ACC112 (cell line): ENCODE data around the gene PALLD.
"Not testable (repeated sequence)": the region's sequence is repeated elsewhere in the genome, so short reads cannot be mapped to it uniquely, and the experiment has no call there.

Experiments used
- H2AFZ ChIP-seq: fragments of 200-600 bp; sonication (generic); one replicate; pipeline ENCODE4 v1.6.0; 2017; ENCODE audit warnings: antibody characterized with exemption, low read length; ENCODE audit not compliant: unreplicated experiment
- H3K27ac ChIP-seq: fragments of 200-600 bp; sonication (generic); 2 replicates; pipeline ENCODE4 v1.5.1; 2014; ENCODE audit warnings: low read depth, mild to moderate bottlenecking, antibody characterized with exemption, low read length, moderate library complexity
- H3K27me3 ChIP-seq: fragments of 200-600 bp; sonication (generic); 2 replicates; pipeline ENCODE4 v1.6.1; 2014; ENCODE audit warnings: mild to moderate bottlenecking, antibody characterized with exemption, low read length, moderate library complexity, mixed read lengths; ENCODE audit not compliant: insufficient read depth
- H3K36me3 ChIP-seq: fragments of 200-600 bp; sonication (generic); 2 replicates; pipeline ENCODE4 v1.6.1; 2016; ENCODE audit warnings: mild to moderate bottlenecking, antibody characterized with exemption, low read length, moderate library complexity, mixed read lengths; ENCODE audit not compliant: insufficient read depth
- H3K4me1 ChIP-seq: fragments of 200-600 bp; sonication (generic); one replicate; pipeline ENCODE4 v1.6.1; 2016; ENCODE audit warnings: low read length, mixed read lengths; ENCODE audit not compliant: insufficient read depth, unreplicated experiment, control insufficient read depth
- H3K4me3 ChIP-seq: fragments of 200-600 bp; sonication (generic); 2 replicates; pipeline ENCODE4 v1.5.1; 2014; ENCODE audit warnings: mild to moderate bottlenecking, low read depth, low read length
- H3K79me2 ChIP-seq: fragments of 200-600 bp; sonication (generic); one replicate; pipeline ENCODE4 v1.6.0; 2016; ENCODE audit warnings: low read length; ENCODE audit not compliant: control insufficient read depth, unreplicated experiment, insufficient read depth

Gene PALLD

DNA sequence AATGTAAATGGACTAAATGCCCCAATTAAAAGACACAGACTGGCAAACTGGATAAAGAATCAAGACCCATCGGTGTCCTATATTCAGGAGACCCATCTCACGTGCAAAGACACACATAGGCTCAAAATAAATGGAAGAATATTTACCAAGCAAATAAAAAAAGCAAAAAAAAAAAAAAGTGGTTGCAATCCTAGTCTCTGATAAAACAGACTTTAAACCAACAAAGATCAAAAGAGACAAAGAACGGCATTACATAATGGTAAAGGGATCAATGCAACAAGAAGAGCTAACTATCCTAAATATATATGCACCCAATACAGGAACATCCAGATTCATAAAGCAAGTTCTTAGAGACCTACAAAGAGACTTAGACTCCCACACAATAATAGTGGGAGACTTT lies 440.6 kb downstream of the PALLD start:
- H3K79me2 ChIP-seq, H3K4me3 ChIP-seq, H3K36me3 ChIP-seq, H3K4me1 ChIP-seq, H3K27ac ChIP-seq, H2AFZ ChIP-seq, H3K27me3 ChIP-seq: not testable (repeated sequence)

DNA sequence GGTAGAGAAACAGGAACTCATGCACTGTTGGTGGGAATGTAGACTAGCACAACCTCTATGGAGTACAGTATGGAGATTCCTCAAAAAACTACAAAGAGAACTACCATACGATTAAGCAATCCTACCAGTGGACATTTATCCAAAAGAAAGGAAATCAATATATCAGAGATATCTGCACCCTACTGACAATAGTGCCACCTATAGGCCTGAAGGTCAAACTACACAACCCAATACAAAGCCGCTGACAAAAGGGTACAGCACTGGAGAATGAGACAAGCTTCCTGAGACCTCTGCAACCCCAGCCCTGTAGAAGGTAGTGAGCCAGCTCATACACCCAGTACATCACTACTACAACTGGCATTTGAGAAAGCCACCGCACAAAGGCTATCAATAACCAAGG lies 446.1 kb downstream of the PALLD start:
- Histone ChIP-seq H2AFZ (no peak overlapping the region), H3K27ac (no peak overlapping the region)

DNA sequence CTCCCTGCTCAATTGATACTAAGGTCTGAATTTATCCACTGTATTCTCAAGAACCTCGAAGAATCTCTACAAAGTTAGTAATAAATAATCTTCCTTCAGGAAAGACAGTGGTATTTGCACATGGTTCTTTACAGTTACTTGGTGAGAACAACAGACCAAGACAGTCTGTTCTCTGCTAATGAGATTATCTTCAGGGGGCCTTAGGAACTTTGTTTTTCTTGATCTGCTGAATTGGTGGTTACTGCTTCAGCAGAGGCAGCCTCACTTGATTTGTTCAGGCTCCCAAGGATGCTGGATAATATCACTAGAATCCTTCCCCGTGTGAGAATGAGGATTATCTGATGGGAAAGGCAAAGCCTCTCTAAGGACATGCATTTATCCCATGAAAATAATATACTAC lies 448.4 kb downstream of the PALLD start:
- Histone ChIP-seq H3K27ac (no peak overlapping the region), H3K4me1 (no peaks in the 10 kb centered on the region), H3K27me3 (no peaks in the 10 kb centered on the region), H3K4me3 (no peak overlapping the region), H3K36me3 (no peaks in the 10 kb centered on the region), H3K79me2 (no peaks in the 10 kb centered on the region), H2AFZ (no peak overlapping the region)

More for the DNA sequence above, 446.1 kb downstream of the PALLD start:
- H3K4me1 ChIP-seq = no peaks in the 10 kb centered on the region
- H3K79me2 ChIP-seq = no peaks in the 10 kb centered on the region
- H3K36me3 ChIP-seq = no peaks in the 10 kb centered on the region
- H3K27me3 ChIP-seq = no peaks in the 10 kb centered on the region
- no peak overlapping the region for H3K4me3 ChIP-seq

DNA sequence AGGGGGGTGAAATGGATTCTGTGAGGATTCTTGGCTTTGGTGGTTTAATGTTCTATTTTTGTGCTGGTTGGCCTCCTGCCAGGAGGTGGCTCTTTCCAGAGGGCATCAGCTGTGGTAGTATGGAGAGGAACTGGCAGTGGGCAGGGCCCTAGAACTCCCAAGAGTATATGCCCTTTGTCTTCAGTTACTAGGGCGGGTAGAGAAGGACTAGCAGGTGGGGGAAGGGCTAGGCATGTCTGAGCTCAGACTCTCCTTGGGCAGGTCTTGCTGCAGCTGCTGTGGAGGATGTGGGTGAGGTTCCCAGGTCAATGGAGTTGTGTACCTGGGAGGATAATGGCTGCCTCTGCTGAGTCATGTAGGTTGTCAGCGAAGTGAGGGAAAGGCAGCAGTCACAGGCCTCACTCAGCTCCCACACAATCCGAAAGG lies 456.0 kb downstream of the PALLD start:
- H3K27me3 ChIP-seq, H2AFZ ChIP-seq, H3K36me3 ChIP-seq, H3K4me3 ChIP-seq, H3K79me2 ChIP-seq, H3K27ac ChIP-seq, H3K4me1 ChIP-seq: not testable (repeated sequence)

DNA sequence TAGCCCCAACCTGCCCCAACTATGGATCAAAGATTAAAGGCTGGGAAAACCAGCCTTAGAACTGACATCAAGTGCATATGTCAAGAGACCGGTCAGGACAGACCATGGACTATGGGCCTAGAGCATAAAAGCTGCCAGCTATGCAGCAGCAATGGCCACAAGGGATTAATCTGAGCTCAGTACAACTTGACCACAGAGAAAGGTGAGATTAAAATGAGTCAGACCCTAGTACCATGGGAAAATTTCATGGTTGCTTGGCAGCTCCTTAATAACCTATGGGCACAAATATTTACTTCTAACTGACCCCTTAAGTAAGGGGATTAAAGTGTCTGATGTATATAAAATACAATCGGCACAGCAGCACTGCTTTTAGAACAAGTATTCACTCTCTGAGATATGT lies 458.8 kb downstream of the PALLD start:
- no peaks in the 10 kb centered on the region for H3K36me3 ChIP-seq
- no peak overlapping the region for H3K4me3 ChIP-seq
- H3K4me1 ChIP-seq = no peaks in the 10 kb centered on the region
- no peak overlapping the region for H3K27ac ChIP-seq
- H2AFZ ChIP-seq = no peak overlapping the region
- H3K79me2 ChIP-seq = no peaks in the 10 kb centered on the region
- no peaks in the 10 kb centered on the region for H3K27me3 ChIP-seq

DNA sequence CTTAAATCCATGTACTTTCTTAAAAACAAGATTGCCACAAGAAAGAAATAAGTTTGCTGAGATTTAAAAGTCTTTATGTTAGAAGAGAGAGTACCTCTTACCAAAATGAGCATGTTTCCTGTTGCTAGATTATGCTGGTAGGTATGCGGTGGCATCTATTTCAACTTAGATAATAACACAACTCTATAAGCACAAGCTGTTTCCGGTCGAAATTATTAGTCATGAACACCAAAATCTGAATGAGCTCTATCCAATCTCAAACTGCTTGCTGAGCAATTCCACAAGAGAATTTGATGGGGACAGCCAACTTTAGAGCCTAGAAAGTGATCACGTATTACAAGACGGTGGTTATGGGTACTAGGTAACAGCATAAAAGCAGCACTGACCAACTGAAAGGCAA lies 463.9 kb downstream of the PALLD start:
- H3K27me3 ChIP-seq = no peaks in the 10 kb centered on the region
- H3K79me2 ChIP-seq = no peaks in the 10 kb centered on the region
- no peak overlapping the region for H2AFZ ChIP-seq
- no peak overlapping the region for H3K27ac ChIP-seq
- H3K4me3 ChIP-seq = no peak overlapping the region
- H3K36me3 ChIP-seq = no peaks in the 10 kb centered on the region; the same call in 1 of the 2 replicates
- H3K4me1 ChIP-seq = no peaks in the 10 kb centered on the region

DNA sequence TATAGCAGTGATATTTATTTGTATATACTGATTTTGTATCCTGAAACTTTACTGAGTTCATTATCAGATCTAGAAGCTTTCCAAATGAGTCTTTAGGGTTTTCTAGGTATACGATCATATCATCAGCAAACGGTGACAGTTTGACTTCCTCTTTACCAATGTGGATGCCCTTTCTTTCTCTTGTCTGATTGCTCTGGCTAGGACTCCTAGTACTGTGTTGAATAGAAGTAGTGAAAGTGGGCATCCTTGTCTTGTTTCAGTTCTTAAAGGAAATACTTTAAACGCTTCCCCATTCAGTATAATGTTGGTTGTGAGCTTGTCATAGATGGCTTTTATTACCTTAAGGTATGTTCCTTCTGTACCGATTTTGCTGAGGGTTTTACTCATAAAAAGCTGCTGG lies 475.7 kb downstream of the PALLD start:
- Histone ChIP-seq H3K4me3 (no peak overlapping the region), H3K79me2 (no peaks in the 10 kb centered on the region), H3K4me1 (no peaks in the 10 kb centered on the region), H3K36me3 (peaks cover 32% of the 10 kb centered on the region; the same call in 1 of the 2 replicates), H3K27me3 (no peaks in the 10 kb centered on the region), H2AFZ (no peak overlapping the region), H3K27ac (no peak overlapping the region)
